GM23338 (cell line): ENCODE results near the gene F8. TPM values are rescaled to one million over a fixed set of nuclear protein-coding genes. Genes with fewer than 3 reads are reported as not detected.

ENCODE experiments used
- ATAC-seq: fragments of 200-7000 bp; cut with Tn5 transposase; 3 replicates; pipeline ENCODE4 v1.9.1; 2020
- DNase-seq: peaks from one replicate; pipeline ENCODE4 v3.0.0-alpha.2; 2015; ENCODE audit warnings: low spot score
- H2AFZ ChIP-seq: fragments of 200-600 bp; sonication (generic); 2 replicates; pipeline ENCODE4 v1.8.0; 2016; ENCODE audit warnings: antibody characterized with exemption, mild to moderate bottlenecking, moderate library complexity
- H3F3A ChIP-seq: fragments of 200-600 bp; sonication (generic); replicated peaks from 2 replicates; pipeline ENCODE4 v1.8.0; 2017; ENCODE audit warnings: antibody characterized with exemption, mixed run types, low read depth
- H3K27ac ChIP-seq: fragments of 200-600 bp; sonication (generic); 2 replicates; pipeline ENCODE4 v1.6.1; 2016; ENCODE audit warnings: low read depth
- H3K27me3 ChIP-seq: fragments of 200-600 bp; sonication (generic); 2 replicates; pipeline ENCODE4 v1.8.0; 2016; ENCODE audit warnings: mild to moderate bottlenecking, mixed run types, moderate library complexity; ENCODE audit not compliant: insufficient read depth
- H3K36me3 ChIP-seq: fragments of 200-600 bp; sonication (generic); 2 replicates; pipeline ENCODE4 v1.8.0; 2016; ENCODE audit warnings: mild to moderate bottlenecking; ENCODE audit not compliant: insufficient read depth
- H3K4me1 ChIP-seq: fragments of 200-600 bp; sonication (generic); 2 replicates; pipeline ENCODE4 v1.8.0; 2016; ENCODE audit warnings: mild to moderate bottlenecking, moderate library complexity; ENCODE audit not compliant: insufficient read depth
- H3K4me2 ChIP-seq: fragments of 200-600 bp; sonication (generic); 2 replicates; pipeline ENCODE4 v1.7.1; 2017; ENCODE audit warnings: mixed run types
- H3K4me3 ChIP-seq: fragments of 200-600 bp; sonication (generic); 2 replicates; pipeline ENCODE4 v1.6.1; 2016; ENCODE audit warnings: mixed run types
- H3K79me2 ChIP-seq: fragments of 200-600 bp; sonication (generic); replicated peaks from 2 replicates; pipeline ENCODE4 v1.8.0; 2017; ENCODE audit warnings: mild to moderate bottlenecking; ENCODE audit not compliant: insufficient read depth
- H3K9me2 ChIP-seq: fragments of 200-600 bp; sonication (generic); 2 replicates; pipeline ENCODE4 v1.8.0; 2017; ENCODE audit not compliant: insufficient read depth
- H4K20me1 ChIP-seq: fragments of 200-600 bp; sonication (generic); replicated peaks from 2 replicates; pipeline ENCODE4 v1.8.0; 2017; ENCODE audit warnings: mild to moderate bottlenecking; ENCODE audit not compliant: insufficient read depth
- H3K27ac Mint-ChIP-seq: 2 replicates; pipeline ENCODE4 v1.8.0; 2020; ENCODE audit warnings: inconsistent platforms, mild to moderate bottlenecking, moderate library complexity, mixed read lengths
- H3K27me3 Mint-ChIP-seq: 3 replicates; pipeline ENCODE4 v1.8.0; 2022; ENCODE audit warnings: low read depth, mild to moderate bottlenecking, moderate library complexity, mixed read lengths, inconsistent platforms; ENCODE audit not compliant: insufficient read depth, poor library complexity
- H3K36me3 Mint-ChIP-seq: 3 replicates; pipeline ENCODE4 v1.8.0; 2021; ENCODE audit warnings: low read depth, mild to moderate bottlenecking, inconsistent platforms, moderate library complexity, mixed read lengths
- H3K4me1 Mint-ChIP-seq: 3 replicates; pipeline ENCODE4 v1.8.0; 2020; ENCODE audit warnings: mild to moderate bottlenecking, inconsistent platforms, mixed read lengths
- H3K4me3 Mint-ChIP-seq: 3 replicates; pipeline ENCODE4 v1.8.0; 2021; ENCODE audit warnings: moderate library complexity, mild to moderate bottlenecking, inconsistent platforms, mixed read lengths
- H3K9me3 Mint-ChIP-seq: 3 replicates; pipeline ENCODE4 v1.8.0; 2020; ENCODE audit warnings: moderate library complexity, mild to moderate bottlenecking, inconsistent platforms, mixed read lengths
- CREB1 ChIP-seq: fragments of 250-450 bp; sonication (Bioruptor Pico); IDR thresholded peaks from 2 replicates; pipeline ENCODE4 v1.5.0; 2020; ENCODE audit warnings: low read depth, mild to moderate bottlenecking, moderate library complexity
- CTCF ChIP-seq, 2 experiments: fragments of 200-600 bp in 1 of 2; sonication (generic) in 1 of 2; conservative IDR thresholded peaks; 2 replicates each; pipeline versions ENCODE4 v1.5.1 to v1.6.1; 2016 to 2017; ENCODE audit warnings: antibody characterized with exemption in 2 of 2, low read depth in 2 of 2, mild to moderate bottlenecking in 2 of 2, moderate library complexity in 1 of 2
- ETS1 ChIP-seq: IDR thresholded peaks from 2 replicates; pipeline ENCODE4 v1.6.1; 2016; ENCODE audit warnings: antibody characterized with exemption
- EZH2 ChIP-seq: fragments of 200-600 bp; sonication (generic); IDR thresholded peaks from one replicate; pipeline ENCODE4 v1.8.0; 2017; ENCODE audit warnings: antibody characterized with exemption, mild to moderate bottlenecking, low read depth; ENCODE audit not compliant: unreplicated experiment
- JUNB ChIP-seq: IDR thresholded peaks from one replicate; pipeline ENCODE4 v1.6.1; 2016; ENCODE audit warnings: antibody characterized with exemption; ENCODE audit not compliant: unreplicated experiment
- NANOG ChIP-seq: IDR thresholded peaks from 2 replicates; pipeline ENCODE4 v1.6.1; 2016; ENCODE audit warnings: antibody characterized with exemption, borderline replicate concordance
- ZNF114 ChIP-seq: fragments of 250-450 bp; sonication (Bioruptor Pico); IDR thresholded peaks from 2 replicates; pipeline ENCODE4 v1.5.0; 2020; ENCODE audit warnings: mild to moderate bottlenecking, moderate library complexity
- polyA plus RNA-seq: library from polyadenylated mRNA; unstranded; fragments of >200 nt; fragmentation: Nextera tagmentation; extraction: Ambion mirVana; gene quantifications from 2 replicates; pipeline ENCODE4 v1.2.1, GENCODE V29; 2016
- total RNA-seq: library from RNA; depleted of rRNA; stranded (reverse); fragments of >200 nt; shearing (Covaris generic); gene quantifications from 2 replicates; pipeline ENCODE4 v1.2.3, GENCODE V29; 2014
- TF ChIP-seq, protein P1 (sequence below): fragments of 250-450 bp; sonication (Bioruptor Pico); IDR thresholded peaks from 2 replicates; pipeline ENCODE4 v1.5.0; 2020; ENCODE audit warnings: mild to moderate bottlenecking, moderate library complexity

Gene F8
- total and polyA plus RNA-seq, 2 experiments from 2014 or later = 0.70 to 1.8 TPM

DNA sequence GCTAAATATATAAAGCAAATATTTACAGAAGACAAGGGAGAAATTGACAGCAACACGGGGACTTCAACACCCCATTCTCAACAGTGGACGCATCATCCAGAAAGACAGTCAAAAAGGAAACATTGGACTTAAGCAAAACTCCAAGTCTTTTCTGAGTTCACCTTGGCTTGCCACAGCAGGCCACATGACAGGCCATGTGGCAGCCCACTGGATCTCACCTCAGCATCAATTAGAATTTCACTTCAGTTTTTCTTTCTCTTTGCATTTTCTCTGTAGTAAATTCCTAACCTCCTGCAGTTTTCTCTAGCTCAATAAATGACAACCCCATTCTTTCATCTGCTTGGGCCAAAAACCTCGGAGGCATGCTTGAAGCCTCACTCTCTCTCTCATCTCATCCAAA lies 200.5 kb downstream of the F8 start (continued):
- no peak for TF ChIP-seq EZH2

DNA sequence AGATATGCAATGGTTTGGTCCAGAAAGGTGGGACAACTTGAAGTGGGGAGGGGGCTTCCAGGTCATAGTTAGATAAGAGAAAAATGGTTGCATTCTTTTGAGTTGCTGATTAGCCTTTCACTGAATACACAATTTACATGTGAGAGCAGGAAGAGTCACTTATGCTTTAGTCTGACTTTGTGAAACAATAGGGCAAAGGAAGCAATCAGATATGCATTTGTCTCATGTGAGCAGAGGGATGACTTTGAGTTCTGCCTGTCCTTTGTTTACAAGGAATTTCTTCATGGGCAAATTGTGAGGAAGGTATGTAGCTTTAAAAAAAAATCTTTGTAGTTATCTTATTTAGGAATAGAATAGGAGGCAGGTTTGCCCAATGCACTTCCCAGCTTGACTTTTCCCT lies 201.0 kb downstream of the F8 start:
- H3K27me3 ChIP-seq = no peaks in the 10 kb centered on the region
- H3K9me2 ChIP-seq = no peaks in the 10 kb centered on the region
- Mint-ChIP-seq H3K4me3 (no peak overlapping the region), H3K27ac (peak overlapping the region; percentile 91), H3K36me3 (peaks cover 18% of the 10 kb centered on the region), H3K9me3 (peaks cover 14% of the 10 kb centered on the region), H3K4me1 (peaks cover 36% of the 10 kb centered on the region), H3K27me3 (peaks cover 4% of the 10 kb centered on the region)
- peak; percentile 41; the same call in 1 of the 2 replicates for TF ChIP-seq NANOG
- TF ChIP-seq ZNF114 (CRISPR knock-in tag) = no peak
- no peak for TF ChIP-seq ETS1
- no peak for TF ChIP-seq CREB1
- no peak for TF ChIP-seq CTCF (conservative IDR thresholded peaks at IDR 0.05; ENCODE audit: low read depth in 2 of 2)
- TF ChIP-seq, protein P1, sequence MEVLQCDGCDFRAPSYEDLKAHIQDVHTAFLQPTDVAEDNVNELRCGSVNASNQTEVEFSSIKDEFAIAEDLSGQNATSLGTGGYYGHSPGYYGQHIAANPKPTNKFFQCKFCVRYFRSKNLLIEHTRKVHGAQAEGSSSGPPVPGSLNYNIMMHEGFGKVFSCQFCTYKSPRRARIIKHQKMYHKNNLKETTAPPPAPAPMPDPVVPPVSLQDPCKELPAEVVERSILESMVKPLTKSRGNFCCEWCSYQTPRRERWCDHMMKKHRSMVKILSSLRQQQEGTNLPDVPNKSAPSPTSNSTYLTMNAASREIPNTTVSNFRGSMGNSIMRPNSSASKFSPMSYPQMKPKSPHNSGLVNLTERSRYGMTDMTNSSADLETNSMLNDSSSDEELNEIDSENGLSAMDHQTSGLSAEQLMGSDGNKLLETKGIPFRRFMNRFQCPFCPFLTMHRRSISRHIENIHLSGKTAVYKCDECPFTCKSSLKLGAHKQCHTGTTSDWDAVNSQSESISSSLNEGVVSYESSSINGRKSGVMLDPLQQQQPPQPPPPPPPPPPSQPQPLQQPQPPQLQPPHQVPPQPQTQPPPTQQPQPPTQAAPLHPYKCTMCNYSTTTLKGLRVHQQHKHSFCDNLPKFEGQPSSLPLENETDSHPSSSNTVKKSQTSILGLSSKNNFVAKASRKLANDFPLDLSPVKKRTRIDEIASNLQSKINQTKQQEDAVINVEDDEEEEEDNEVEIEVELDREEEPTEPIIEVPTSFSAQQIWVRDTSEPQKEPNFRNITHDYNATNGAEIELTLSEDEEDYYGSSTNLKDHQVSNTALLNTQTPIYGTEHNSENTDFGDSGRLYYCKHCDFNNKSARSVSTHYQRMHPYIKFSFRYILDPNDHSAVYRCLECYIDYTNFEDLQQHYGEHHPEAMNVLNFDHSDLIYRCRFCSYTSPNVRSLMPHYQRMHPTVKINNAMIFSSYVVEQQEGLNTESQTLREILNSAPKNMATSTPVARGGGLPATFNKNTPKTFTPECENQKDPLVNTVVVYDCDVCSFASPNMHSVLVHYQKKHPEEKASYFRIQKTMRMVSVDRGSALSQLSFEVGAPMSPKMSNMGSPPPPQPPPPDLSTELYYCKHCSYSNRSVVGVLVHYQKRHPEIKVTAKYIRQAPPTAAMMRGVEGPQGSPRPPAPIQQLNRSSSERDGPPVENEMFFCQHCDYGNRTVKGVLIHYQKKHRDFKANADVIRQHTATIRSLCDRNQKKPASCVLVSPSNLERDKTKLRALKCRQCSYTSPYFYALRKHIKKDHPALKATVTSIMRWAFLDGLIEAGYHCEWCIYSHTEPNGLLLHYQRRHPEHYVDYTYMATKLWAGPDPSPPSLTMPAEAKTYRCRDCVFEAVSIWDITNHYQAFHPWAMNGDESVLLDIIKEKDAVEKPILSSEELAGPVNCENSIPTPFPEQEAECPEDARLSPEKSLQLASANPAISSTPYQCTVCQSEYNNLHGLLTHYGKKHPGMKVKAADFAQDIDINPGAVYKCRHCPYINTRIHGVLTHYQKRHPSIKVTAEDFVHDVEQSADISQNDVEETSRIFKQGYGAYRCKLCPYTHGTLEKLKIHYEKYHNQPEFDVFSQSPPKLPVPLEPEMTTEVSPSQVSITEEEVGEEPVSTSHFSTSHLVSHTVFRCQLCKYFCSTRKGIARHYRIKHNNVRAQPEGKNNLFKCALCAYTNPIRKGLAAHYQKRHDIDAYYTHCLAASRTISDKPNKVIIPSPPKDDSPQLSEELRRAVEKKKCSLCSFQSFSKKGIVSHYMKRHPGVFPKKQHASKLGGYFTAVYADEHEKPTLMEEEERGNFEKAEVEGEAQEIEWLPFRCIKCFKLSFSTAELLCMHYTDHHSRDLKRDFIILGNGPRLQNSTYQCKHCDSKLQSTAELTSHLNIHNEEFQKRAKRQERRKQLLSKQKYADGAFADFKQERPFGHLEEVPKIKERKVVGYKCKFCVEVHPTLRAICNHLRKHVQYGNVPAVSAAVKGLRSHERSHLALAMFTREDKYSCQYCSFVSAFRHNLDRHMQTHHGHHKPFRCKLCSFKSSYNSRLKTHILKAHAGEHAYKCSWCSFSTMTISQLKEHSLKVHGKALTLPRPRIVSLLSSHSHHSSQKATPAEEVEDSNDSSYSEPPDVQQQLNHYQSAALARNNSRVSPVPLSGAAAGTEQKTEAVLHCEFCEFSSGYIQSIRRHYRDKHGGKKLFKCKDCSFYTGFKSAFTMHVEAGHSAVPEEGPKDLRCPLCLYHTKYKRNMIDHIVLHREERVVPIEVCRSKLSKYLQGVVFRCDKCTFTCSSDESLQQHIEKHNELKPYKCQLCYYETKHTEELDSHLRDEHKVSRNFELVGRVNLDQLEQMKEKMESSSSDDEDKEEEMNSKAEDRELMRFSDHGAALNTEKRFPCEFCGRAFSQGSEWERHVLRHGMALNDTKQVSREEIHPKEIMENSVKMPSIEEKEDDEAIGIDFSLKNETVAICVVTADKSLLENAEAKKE (CRISPR knock-in tag) = no peak
- TF ChIP-seq JUNB = no peak
- TF ChIP-seq EZH2 = no peak
- H3K79me2 ChIP-seq = no peaks in the 10 kb centered on the region
- peaks cover 12% of the 10 kb centered on the region; the same call in 1 of the 2 replicates for H3K4me1 ChIP-seq
- peak overlapping the region; percentile 96 for H3K27ac ChIP-seq
- H3K4me3 ChIP-seq = no peak overlapping the region
- no peaks in the 10 kb centered on the region for H3K36me3 ChIP-seq
- 0 out of 2 replicates have a peak overlapping the region, but pooled peaks have one; percentile 50 for H3K4me2 ChIP-seq
- ATAC-seq (no peak), DNase-seq (no peak)
- H2AFZ ChIP-seq = no peak overlapping the region
- H3F3A ChIP-seq = 0 out of 2 replicates have a peak, but pooled peaks cover 4% of the 10 kb centered on the region
- no peaks in the 10 kb centered on the region for H4K20me1 ChIP-seq
